GM06990 (cell line): ENCODE data around the gene ANAPC16.

Experiments used
- DNase-seq: peaks from one replicate; pipeline ENCODE4 v3.0.0-alpha.2; 2011; ENCODE audit not compliant: insufficient read length; ENCODE audit errors: extremely low read depth
- H3K27me3 ChIP-seq: replicated peaks from 2 replicates; pipeline ENCODE4 v1.6.0; 2011; ENCODE audit warnings: low read length; ENCODE audit not compliant: control insufficient read depth, insufficient read depth
- H3K36me3 ChIP-seq: 2 replicates; pipeline ENCODE4 v1.5.1; 2011; ENCODE audit warnings: low read length; ENCODE audit not compliant: control insufficient read depth, insufficient read depth
- H3K4me3 ChIP-seq: replicated peaks from 2 replicates; pipeline ENCODE4 v1.5.1; 2011; ENCODE audit warnings: low read depth, mild to moderate bottlenecking, control low read depth, low read length
- CTCF ChIP-seq: IDR thresholded peaks from 2 replicates; pipeline ENCODE4 v1.5.1; 2011; ENCODE audit warnings: low read length, control low read depth, mild to moderate bottlenecking, inconsistent platforms; ENCODE audit not compliant: insufficient read depth, poor library complexity, severe bottlenecking

Gene ANAPC16

DNA sequence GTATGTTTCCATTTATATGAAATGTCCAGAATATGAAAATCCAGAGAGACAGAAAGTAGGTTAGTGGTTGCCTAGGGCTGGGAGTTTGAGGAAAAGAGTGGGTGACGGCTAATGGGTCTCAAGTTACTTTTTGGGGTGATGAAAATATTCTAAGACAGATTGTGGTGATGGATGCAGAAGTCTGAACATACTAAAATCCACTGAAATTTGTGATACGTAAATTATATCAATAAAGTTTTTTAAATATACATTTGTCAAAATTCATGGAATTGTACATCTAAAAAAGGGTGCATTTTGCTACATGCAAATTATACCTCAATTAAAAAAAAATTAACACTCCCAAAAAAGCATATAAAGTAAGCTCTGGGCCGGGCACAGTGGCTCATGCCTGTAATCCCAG is 67.3 kb downstream of the ANAPC16 start:
- no peaks in the 10 kb centered on the region for H3K36me3 ChIP-seq
- H3K4me3 ChIP-seq = no peak overlapping the region
- no peaks in the 10 kb centered on the region for H3K27me3 ChIP-seq
- no peak for DNase-seq
- no peak for TF ChIP-seq CTCF
